Transverse colon (tissue), 4 donors: ENCODE measurements around the gene PLA2G12A. TPM values are rescaled to one million over a fixed set of nuclear protein-coding genes. Genes with fewer than 3 reads are reported as not detected.

Experiments
- DNase-seq: peaks from one replicate; pipeline ENCODE4 v3.0.0-alpha.2; 2019
- H3K27ac ChIP-seq, 4 donors: fragments of 200-600 bp; sonication (generic); 2 replicates each; pipeline ENCODE4 v1.5.1; 2016 to 2018; ENCODE audit warnings: inconsistent platforms in 4 of 4
- H3K27me3 ChIP-seq: fragments of 200-600 bp; sonication (generic); 2 replicates; pipeline ENCODE4 v1.5.1; 2017; ENCODE audit warnings: inconsistent platforms
- H3K36me3 ChIP-seq, 4 donors: fragments of 200-600 bp; sonication (generic); 2 replicates each; pipeline ENCODE4 v1.5.1; 2017 to 2019; ENCODE audit warnings: inconsistent platforms in 4 of 4
- H3K4me1 ChIP-seq, 4 donors: fragments of 200-600 bp; sonication (generic); 2 replicates each; pipeline ENCODE4 v1.5.1; 2017 to 2020; ENCODE audit warnings: inconsistent platforms in 4 of 4
- H3K4me3 ChIP-seq, 4 donors: fragments of 200-600 bp; sonication (generic); 1 replicate in 1 of 4; 2 replicates in 3 of 4; pipeline versions ENCODE4 v1.5.1 to v1.6.1; 2017 to 2019; ENCODE audit warnings: inconsistent platforms in 4 of 4
- H3K9me3 ChIP-seq, 2 donors: fragments of 200-600 bp; sonication (generic); 2 replicates each; pipeline ENCODE4 v1.5.1; 2017 to 2019; ENCODE audit warnings: inconsistent platforms in 2 of 2
- EP300 ChIP-seq: sonication (generic); formaldehyde crosslinking; IDR thresholded peaks from one replicate; pipeline ENCODE4 v1.6.1; 2017; ENCODE audit warnings: antibody characterized with exemption, low read depth
- POLR2A ChIP-seq: fragments of 450-650 bp; IDR thresholded peaks from one replicate; pipeline ENCODE4 v1.6.1; 2016; ENCODE audit warnings: antibody characterized with exemption, mild to moderate bottlenecking, moderate library complexity
- POLR2AphosphoS5 ChIP-seq, 3 donors: sonication (generic); formaldehyde crosslinking; IDR thresholded peaks; one replicate each; pipeline ENCODE4 v1.6.1; 2016; ENCODE audit warnings: antibody characterized with exemption in 3 of 3
- WGBS, 2 donors: methylation state at CpG; one replicate each; pipeline ENCODE4 v1.1.5; 2018; ENCODE audit warnings: low coverage in 1 of 2; 5-methylcytosine and 5-hydroxymethylcytosine counted together
- in situ Hi-C, 4 donors: fragments of 200-750 bp; cut with MboI; loops; one replicate each; pipeline versions ENCODE4 v1.15.0 to v1.15.1; 2017; ENCODE audit warnings: low sequenced_read_pairs in 3 of 4, low pct_ligation_motif_present in 1 of 4, low pct_unique_long_range_greater_than_20kb in 1 of 4
- intact Hi-C: fragments of 100-400 bp; cut with DNase I; formaldehyde crosslinking; loops from one replicate; pipeline ENCODE4 v1.15.1; 2023; ENCODE audit warnings: low total_unique reads
- total RNA-seq, 4 donors: library from RNA; depleted of rRNA; stranded (reverse); fragments of >200 nt; gene quantifications; one replicate each; pipeline ENCODE4 v1.1.0, GENCODE V29; 2016
- TF ChIP-seq, protein P1 (sequence below), 5 experiments: fragments of 200-600 bp in 3 of 5; fragments of 450-650 bp in 2 of 5; sonication (generic) in 3 of 5; IDR thresholded peaks; 1 replicate in 2 of 5; 2 replicates in 3 of 5; pipeline ENCODE4 v1.5.1; 2016 to 2017; ENCODE audit warnings: antibody characterized with exemption in 5 of 5, inconsistent platforms in 3 of 5, mild to moderate bottlenecking in 2 of 5, moderate library complexity in 1 of 5

The PLA2G12A gene
- total RNA-seq, 4 donors from 2014 or later: 17.3 to 42.6 (median 29.7) TPM

DNA sequence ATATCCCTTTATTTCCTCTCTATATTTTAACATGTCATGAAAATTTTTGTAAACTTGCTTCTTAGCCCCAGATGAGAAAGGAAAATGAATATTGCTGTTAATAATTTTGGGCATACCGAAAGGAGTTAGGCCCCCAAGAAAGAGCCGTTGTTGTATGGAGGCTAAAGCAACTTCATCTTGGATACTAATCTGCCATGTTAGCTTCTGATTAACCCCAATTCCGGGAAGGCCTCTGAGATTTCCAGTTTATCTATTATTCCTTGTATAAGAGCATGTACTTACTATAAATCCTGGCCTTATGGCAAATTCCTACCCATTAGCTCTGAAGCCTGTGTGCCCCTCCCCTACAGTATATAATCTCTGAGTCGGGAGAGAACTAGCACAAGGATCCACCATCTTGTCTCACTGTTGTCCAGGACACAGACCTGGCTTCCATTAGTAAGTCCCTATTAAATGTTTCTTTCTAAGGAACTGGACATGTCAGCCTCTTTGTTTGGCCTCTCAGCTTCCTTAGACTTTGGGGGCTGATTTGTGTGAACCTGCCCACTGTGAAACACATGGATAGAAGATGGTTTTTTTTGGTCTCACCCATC is 20.9 kb upstream of the PLA2G12A start:
- intact Hi-C loops (no loop called here), in situ Hi-C loops (no loop called here)
- no peak for DNase-seq
- Histone ChIP-seq H3K4me1 (no peaks in the 10 kb centered on the region), H3K27ac (no peak overlapping the region), H3K9me3 (no peaks in the 10 kb centered on the region), H3K36me3 (no peaks in the 10 kb centered on the region), H3K27me3 (no peaks in the 10 kb centered on the region), H3K4me3 (no peak overlapping the region)
- TF ChIP-seq EP300 (no peak), POLR2A (no peak), POLR2AphosphoS5 (IDR thresholded peaks at IDR 0.05) (no peak)
- TF ChIP-seq, protein P1, sequence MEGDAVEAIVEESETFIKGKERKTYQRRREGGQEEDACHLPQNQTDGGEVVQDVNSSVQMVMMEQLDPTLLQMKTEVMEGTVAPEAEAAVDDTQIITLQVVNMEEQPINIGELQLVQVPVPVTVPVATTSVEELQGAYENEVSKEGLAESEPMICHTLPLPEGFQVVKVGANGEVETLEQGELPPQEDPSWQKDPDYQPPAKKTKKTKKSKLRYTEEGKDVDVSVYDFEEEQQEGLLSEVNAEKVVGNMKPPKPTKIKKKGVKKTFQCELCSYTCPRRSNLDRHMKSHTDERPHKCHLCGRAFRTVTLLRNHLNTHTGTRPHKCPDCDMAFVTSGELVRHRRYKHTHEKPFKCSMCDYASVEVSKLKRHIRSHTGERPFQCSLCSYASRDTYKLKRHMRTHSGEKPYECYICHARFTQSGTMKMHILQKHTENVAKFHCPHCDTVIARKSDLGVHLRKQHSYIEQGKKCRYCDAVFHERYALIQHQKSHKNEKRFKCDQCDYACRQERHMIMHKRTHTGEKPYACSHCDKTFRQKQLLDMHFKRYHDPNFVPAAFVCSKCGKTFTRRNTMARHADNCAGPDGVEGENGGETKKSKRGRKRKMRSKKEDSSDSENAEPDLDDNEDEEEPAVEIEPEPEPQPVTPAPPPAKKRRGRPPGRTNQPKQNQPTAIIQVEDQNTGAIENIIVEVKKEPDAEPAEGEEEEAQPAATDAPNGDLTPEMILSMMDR (IDR thresholded peaks at IDR 0.05): no peak
- 88 to 93% methylated on average over 2 to 4 of the region's 4 CpGs for WGBS, 2 donors

DNA sequence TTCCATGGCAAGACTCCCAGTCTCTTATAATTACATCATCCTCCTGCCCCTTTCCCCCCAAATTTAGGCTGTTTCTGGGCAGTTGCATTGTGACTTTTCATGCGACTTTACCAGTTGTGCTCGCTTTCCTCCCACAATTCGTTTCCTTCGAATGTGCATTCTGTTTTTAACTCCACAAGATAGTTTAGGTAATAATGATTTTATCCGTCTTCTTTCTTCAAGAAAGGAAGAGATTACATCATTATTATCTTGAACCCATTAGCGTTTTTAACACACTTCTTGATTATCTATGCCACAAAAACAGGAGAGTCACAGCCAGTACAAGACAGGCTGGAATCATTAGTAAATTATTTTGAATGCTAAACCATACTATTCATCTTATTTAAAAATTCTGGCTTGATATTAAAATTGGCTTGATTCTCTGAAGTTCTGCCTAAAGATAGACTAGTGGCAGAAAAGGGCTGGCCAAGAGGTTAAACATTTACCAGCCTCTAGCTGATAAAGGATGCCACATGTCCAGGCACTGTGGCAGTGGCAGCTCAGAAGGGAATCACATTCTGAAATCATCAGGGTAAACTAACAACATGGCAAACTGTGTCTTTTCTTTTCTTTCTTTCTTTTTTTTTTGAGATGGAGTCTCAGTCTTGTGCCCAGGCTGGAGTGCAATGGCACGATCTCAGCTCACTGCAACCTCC is 19.7 kb upstream of the PLA2G12A start:
- H3K36me3 ChIP-seq: no peaks in the 10 kb centered on the region
- TF ChIP-seq EP300 (no peak), POLR2AphosphoS5 (IDR thresholded peaks at IDR 0.05) (no peak)
- in situ Hi-C loops (no loop called here), intact Hi-C loops (no loop called here)
- no peak overlapping the region for H3K4me3 ChIP-seq
- H3K27me3 ChIP-seq: no peaks in the 10 kb centered on the region
- H3K4me1 ChIP-seq: no peaks in the 10 kb centered on the region
- no peaks in the 10 kb centered on the region for H3K9me3 ChIP-seq
- 78 to 93% methylated on average over 6 to 7 of the region's 7 CpGs for WGBS, 2 donors
- H3K27ac ChIP-seq: no peak overlapping the region
- DNase-seq: no peak

DNA sequence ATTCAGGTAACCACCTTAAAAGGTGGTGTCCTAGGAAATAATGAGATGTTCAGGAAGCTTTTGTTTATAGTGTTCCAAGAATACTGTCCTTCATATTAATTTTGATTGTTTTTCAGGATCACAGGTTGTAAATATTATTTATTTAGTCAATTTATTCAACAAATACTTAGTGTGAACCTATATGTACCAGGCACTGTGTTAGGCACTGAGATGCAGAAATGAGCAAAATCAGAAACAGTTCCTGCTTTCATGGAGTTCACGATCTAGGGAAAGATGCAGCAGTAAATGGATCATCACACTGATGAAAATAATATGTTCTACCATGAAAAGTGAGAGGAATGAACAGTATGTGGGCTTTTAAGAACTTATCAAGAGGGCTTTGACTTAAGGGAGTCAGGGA is 18.2 kb upstream of the PLA2G12A start:
- intact Hi-C loops: no loop called here
- WGBS, 2 donors: 81 to 86% methylated on average over 1 of the region's 1 CpG
- Histone ChIP-seq H3K4me1 (no peaks in the 10 kb centered on the region), H3K27me3 (no peaks in the 10 kb centered on the region), H3K4me3 (no peak overlapping the region), H3K36me3 (no peaks in the 10 kb centered on the region), H3K27ac (no peak overlapping the region), H3K9me3 (no peaks in the 10 kb centered on the region)
- in situ Hi-C loops: no loop called here
- no peak for DNase-seq
- no peak for TF ChIP-seq POLR2A
- TF ChIP-seq, protein P1 (IDR thresholded peaks at IDR 0.05): no peak

DNA sequence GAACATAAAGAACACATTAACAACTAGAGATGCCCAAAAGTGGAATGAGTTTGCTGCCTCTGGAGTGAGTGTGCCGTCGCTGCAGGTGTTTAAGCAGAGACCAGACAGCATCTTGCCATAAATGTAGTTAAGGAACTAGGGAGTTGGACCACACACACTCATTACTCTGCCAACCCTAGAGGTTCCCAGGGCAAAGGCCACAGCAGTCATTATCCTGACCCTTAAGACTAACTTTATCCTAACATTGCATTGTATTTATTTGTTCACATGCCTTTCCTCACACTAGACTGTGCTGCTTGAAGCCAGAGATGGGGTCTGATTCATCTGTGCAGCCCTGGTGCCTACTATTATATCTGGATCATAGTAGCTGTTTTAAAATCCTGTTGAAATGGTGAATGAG is 16.9 kb upstream of the PLA2G12A start:
- DNase-seq: no peak
- H3K9me3 ChIP-seq: no peaks in the 10 kb centered on the region
- 39 to 60% methylated on average over 2 of the region's 2 CpGs for WGBS, 2 donors
- H3K4me1 ChIP-seq: no peaks in the 10 kb centered on the region
- no peak overlapping the region for H3K4me3 ChIP-seq
- H3K27ac ChIP-seq: no peak overlapping the region
- intact Hi-C loops (no loop called here), in situ Hi-C loops (no loop called here)
- H3K36me3 ChIP-seq: no peaks in the 10 kb centered on the region
- H3K27me3 ChIP-seq: no peaks in the 10 kb centered on the region
- TF ChIP-seq EP300 (no peak), POLR2AphosphoS5 (IDR thresholded peaks at IDR 0.05) (no peak), POLR2A (no peak)
- TF ChIP-seq, protein P1 (IDR thresholded peaks at IDR 0.05): no peak

DNA sequence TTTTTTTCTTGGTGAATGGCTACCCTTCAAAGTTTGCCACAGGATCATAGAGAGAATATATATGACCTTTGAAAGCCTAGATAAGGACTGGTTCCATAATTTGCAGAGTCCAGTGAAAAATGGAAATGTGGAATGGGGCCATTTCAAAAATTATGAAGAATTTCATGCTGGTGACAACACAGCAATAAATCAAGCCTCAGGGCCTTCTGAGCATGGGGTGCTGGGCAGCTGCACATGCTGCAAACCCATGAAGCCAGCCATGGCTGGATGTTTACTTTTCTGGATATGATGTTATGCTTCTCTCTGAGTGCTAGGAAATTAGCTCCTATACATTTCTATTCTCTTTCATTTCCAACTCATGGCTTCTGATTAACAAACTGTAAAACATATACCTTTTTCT is 16.0 kb upstream of the PLA2G12A start:
- no peak for DNase-seq
- in situ Hi-C loops (no loop called here), intact Hi-C loops (no loop called here)
- TF ChIP-seq, protein P1 (IDR thresholded peaks at IDR 0.05): no peak
- no peak for TF ChIP-seq POLR2A
- TF ChIP-seq EP300: no peak
- TF ChIP-seq POLR2AphosphoS5 (IDR thresholded peaks at IDR 0.05): no peak
- H3K27ac ChIP-seq: no peak overlapping the region
- H3K4me1 ChIP-seq: no peaks in the 10 kb centered on the region
- H3K4me3 ChIP-seq: no peak overlapping the region
- H3K36me3 ChIP-seq: no peaks in the 10 kb centered on the region
- H3K27me3 ChIP-seq: no peaks in the 10 kb centered on the region
- H3K9me3 ChIP-seq: no peaks in the 10 kb centered on the region
